COLO829 (cell line): ENCODE results near the gene GPC5.
A peak's percentile ranks its signal among the peaks of the same experiment; 100 is the strongest.
"Not testable (repeated sequence)": the region's sequence is repeated elsewhere in the genome, so short reads cannot be mapped to it uniquely, and the experiment has no call there.

ENCODE experiments used
- DNase-seq: peaks from one replicate; pipeline ENCODE4 v3.0.0; 2012; ENCODE audit warnings: low spot score

GPC5 gene

DNA sequence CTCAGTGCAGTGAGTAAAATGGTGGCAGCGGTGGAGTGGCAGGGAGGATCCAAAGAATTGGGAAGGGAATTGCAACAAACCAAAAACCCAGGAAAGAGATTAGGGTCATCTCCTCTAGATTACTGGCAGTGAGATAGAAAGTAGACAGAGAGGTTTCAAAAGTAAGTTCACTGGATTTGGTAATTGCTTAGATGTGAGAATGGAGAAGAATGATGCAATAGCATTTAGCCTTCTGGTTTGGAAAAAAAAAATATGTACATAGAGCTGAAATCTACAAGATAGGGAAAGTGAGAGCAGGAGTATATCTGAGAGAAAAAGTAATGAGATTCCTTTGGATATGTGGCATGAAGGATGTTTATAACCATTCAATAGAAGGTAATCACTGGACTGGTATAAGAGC lies 1345.6 kb downstream of the GPC5 start:
- DNase-seq: no peak

DNA sequence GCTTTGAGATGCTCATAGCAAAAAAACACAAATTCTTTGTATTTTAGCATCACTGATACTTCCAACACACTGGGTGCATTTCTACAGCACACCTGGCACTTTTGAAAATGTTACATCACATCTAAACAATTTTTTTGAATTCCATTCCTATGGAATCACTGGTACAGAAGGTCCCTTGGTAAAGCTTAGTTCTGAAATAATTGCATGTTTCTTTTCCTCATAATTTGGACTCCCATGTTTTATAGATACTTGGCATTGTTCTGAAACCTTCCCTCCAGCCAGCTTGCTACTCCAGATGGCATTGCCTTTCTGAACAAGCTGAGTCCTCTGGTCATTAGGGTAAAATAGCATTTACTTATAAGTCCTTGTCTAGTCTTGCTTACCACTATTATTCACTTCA lies 1346.8 kb downstream of the GPC5 start:
- no peak for DNase-seq

DNA sequence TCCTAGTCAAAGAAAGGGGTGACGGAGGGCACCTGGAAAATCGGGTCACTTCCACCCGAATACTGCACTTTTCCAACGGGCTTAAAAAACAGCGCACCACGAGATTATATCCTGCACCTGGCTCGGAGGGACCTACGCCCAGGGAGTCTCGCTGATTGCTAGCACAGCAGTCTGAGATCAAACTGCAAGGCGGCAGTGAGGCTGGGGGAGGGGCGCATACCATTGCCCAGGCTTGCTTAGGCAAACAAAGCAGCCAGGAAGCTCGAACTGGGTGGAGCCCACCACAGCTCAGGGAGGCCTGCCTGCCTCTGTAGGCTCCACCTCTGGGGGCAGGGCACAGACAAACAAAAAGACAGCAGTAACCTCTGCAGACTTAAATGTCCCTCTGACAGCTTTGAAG lies 1354.3 kb downstream of the GPC5 start:
- not testable (repeated sequence) for DNase-seq

- DNase-seq: no peak
Measured at GRCh38 chr13:92761710-92762109, 1363.3 kb downstream of the GPC5 start.

DNA sequence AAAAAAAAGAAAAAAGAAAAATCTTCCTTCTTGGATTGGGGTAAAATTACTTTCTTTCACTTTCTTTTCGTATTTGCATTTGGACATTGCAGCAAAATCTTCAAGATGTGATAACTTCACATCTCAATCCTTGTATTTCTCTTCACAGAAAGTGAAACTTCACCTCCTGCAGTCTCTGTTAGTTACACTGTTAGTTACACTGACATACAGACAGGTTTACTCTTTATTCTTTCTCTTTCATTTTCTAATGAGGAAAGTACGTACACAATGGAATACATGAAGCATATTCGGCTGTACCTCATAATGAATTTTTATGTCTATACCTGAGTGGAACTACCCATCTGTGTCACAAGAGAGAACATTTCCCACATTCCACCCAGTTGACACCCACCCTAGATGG lies 1369.0 kb downstream of the GPC5 start:
- no peak for DNase-seq

DNA sequence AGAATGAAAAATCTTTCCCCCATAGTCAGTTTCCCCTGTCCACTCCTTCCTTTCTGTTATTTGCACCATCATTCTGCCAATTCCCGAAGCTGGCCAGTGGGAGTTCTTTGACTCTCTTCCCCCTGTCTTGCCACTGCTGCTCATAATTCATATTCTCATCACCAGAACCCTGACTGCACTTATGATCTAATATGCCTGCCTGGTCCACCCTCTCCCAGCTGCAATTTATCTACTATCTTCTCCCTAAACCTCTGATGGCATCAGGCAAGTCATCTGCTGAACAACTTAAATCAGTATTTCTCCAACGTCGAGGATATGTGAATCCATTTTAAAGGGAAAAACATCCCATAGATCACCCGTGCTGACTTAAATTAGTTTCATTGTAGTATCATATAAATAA lies 1370.2 kb downstream of the GPC5 start:
- DNase-seq: no peak

DNA sequence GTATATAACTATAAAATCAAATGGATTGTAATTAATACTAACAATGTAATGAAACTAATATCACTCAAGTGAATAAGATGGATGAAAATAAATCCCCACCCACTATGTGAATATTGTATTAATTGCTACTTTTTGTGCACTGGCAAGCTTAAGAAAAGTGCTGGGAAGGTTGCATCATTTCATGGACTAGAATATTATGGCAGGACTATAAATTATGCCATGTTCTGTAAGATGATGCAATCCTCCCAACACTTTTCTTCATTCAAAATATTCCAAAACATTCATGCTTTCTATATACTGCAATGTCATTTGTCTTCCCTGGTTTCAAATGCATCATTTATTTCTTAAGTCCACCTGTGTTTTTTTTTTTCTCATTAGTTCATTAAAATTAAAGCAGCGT lies 1370.6 kb downstream of the GPC5 start:
- DNase-seq: no peak

DNA sequence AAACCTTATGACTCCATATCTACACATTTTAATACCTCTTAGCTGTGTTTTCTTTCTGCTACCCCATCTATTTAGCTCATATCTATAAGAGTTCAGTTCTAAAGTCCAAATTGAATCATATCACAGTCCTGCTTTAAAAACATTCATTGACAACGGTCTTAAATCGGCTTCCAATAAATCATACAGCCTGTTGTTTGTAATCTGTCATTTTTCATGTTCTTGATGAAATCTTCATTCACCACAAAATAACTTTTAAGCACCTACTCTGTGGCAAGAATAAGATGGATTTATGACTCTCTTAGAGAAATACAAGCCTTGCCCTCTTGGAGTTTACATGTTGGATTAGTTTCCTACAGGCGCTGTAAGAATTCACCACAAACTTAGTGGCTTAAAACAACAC lies 1377.2 kb downstream of the GPC5 start:
- no peak for DNase-seq

DNA sequence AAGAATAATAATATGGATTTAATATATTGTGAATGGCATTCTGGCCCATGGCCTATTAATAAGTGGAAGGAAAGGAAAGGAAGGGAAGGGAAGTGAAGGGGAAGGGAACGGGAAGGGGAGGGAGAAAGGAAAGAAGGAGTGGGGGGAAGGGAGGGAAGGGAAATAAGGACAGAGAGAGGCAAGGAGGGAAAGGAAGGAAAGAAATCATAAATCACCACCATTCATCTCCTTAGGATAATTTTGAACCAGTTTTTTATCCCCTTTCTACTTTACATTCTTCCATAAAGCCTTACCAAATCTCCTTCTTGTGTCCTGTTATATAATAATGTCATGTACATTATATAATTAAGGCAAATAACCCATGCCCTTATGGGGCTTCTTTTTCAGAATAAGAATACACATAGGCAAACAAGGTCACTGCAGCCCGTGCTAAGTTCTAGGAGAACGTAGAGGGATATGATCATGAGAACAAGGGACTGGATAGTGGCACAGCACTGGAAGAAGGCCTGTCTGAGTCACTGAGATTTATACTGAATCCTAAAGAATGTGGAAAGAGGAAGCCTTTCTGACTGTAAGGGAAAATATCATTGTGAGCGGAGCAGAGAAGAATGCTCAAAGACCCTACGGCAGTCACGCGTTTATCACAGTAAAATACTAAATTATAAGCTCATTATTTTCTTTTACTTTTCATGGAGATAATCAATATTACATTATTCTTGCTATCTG lies 1383.7 kb downstream of the GPC5 start:
- DNase-seq: no peak

DNA sequence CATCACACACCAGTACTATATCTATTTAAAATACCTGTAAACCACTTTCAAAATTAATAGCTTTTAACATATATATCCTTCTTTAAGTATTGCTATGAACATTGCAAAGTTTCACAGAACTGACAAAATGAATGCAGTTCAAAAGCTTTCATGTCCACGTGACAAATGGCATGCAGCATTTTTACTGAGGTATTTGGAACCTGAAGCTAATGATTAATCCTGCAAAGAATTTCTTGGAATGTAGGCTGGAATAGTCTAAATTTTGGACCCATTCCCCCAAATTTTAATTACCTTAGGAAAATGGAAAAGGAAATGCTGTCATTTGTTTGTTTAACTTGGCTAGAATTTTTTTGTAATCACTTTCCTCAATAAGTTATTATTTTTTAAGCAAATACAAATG lies 1404.4 kb downstream of the GPC5 start:
- DNase-seq: no peak

DNA sequence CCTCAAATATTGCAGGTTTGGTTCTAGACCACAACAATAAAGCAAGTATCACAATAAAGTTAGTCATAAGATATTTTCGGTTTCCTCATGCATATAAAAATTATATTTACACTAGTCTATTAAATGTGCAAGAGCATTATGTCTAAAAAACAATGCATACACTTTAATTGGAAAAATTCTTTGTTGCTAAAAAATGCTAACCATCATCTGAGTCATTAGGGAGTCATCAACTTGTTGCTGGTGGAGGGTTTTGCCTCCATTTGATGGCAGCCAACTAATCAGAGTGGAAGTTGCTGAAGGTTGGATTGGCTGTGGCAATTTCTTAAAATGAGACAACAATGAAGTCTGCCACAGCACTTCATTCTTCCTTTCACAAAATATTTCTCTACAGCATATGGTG lies 1405.9 kb downstream of the GPC5 start:
- no peak for DNase-seq

- no peak for DNase-seq
Measured at GRCh38 chr13:92804926-92805325, 1406.5 kb downstream of the GPC5 start.

- DNase-seq: no peak
Measured at GRCh38 chr13:92805766-92806165, 1407.3 kb downstream of the GPC5 start.

DNA sequence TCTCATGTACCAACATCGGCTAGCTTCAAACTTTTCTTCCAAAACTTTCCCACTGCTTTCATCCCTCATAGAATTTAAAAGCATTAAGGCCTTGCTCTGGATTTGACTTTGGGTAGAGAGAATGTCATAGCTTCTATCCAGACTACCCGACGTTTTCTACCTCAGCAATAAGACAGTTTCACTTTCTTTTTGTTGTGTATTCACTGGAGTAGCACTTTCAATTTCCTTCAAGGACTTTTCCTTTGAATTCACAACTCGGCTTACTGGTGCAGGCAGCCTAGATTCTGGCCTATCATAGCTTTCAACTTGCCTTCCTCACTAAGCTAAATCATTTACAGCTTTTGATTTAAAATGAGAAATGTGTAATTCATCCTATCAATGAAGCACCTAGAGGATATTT lies 1407.8 kb downstream of the GPC5 start:
- DNase-seq: peak; percentile 5

DNA sequence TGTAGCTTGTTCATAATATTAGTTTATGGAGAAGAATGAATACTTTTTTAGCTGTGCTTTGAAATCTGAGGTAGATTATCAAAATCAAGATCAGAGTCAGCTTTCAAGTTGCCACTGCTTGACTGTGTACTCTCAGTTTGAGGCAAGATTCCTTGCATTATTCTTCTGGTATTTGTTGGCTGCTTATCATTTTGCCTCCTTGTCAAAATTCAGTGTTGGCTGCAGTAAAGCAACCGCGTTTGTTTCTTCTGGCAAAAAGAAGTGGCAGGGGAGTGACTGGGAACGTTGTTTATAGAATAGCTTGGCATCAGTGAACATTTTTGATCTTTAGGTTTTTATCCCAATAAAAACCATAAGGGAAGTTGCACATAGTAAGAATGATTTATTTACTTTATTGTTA lies 1408.9 kb downstream of the GPC5 start:
- no peak for DNase-seq

DNA sequence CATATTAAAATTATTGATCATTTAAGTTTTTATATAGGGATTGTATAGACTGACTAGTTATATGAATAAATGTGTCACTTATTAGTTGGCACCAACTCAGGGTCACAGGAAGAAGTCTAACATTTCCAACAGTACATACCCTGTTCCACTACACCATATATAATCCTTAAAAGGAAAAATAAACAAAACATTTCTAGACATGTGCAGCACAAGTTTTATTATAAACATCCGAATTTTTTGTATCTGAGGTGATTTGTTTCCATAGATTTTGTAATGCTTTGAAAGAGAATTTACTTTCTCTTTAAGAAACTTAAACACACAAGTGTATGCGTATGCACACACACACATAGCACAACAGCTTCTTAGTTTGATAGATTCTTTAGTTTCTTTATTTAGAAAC lies 1409.5 kb downstream of the GPC5 start:
- no peak for DNase-seq

GRCh38 chr13:92821324-92821723 lies 1422.9 kb downstream of the GPC5 start:
- DNase-seq: no peak

DNA sequence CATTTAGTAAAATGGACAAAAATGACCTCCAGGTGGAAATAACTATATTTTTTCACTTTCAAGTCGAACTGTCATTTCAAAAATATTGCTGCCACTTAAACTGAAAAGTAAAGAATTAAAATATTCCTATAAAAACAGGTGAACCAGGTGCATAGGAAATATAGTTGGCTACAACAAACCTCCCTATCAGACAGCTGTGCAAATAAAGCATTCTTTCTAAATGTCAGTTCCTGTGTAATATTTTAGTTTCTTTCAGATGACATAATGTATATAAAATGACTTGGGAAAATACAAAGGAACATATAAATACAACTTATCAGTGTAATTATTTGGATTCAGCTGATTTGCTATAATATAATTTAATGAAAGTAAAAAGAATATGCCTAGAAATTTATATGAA lies 1424.6 kb downstream of the GPC5 start:
- DNase-seq: no peak

- DNase-seq: no peak
Measured at GRCh38 chr13:92825938-92826596, 1427.6 kb downstream of the GPC5 start.

DNA sequence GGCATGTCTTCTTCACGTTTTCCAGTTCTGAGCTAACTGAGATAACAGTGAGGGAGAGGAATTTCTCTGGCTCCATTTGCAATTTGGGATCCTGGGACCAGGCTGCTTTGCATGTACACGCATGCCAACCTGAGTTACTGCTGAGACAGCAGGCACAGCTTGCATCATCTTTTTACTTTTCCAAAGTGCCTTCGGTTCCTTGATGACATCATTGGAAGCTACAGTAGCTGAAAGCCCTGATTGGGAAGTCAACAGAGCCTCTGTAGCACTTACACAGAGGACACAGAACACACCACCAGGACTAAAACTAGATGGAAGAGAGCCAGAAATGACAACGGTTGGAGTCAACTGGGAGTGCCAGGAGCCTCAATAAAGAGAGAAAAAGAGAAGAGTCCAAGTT lies 1429.1 kb downstream of the GPC5 start:
- no peak for DNase-seq

DNA sequence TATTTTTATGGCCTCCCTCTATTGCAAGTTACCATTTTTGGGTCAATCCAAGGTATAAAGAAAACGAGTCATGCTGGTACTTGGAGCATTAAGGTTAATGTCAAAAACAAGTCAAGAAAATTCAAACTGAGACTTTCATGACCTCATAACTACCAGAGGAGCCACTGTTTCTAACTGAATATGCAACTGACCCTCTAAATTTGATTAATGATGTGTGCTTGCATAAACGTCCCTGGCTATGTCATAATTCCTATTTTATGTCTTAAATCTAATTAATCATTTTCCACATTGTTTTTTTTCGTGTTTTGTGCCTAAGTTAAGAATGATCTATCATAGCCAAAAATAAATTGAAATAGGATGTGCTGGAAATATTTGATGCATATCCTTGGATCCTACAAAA lies 1431.5 kb downstream of the GPC5 start:
- DNase-seq: no peak

DNA sequence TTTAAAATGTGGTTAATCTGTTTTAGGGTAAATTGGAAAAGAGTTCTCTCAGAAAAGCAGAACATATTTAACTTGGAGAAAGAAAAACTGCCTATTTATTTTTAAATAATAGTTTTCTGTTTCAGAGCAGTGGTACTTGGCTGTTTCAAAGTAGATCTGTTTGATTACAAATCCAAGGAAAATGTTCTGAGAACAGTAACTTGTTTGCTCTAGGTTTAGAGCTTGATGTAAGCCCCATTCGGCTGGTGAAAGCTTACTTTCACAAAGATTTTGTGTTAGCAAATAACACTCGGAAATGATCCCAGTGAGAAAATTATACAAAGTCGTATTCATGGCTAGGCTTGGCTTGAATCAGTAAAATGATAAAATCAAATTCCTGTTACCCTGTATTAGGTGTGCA lies 1432.4 kb downstream of the GPC5 start:
- no peak for DNase-seq

- no peak for DNase-seq
Measured at GRCh38 chr13:92833071-92833470, 1434.7 kb downstream of the GPC5 start.

DNA sequence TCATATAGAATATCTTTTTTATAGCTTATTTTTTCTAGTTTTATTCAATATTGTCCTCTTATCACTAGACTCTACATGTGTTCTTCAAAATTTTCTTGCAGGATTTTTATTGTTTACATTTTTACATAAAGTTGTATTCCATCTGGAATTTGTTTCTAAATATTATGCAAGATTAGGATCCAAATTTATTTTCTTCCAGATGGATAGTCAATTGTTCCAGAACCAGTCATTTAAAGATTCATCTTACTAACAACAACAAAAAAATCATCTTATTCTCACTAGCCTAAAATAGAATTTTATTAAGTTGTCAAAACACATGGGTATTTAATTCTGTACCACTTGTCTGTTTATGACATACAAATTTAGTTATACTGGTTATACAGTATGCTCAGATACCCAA lies 1437.8 kb downstream of the GPC5 start:
- no peak for DNase-seq
